Measurements from ENCODE around the gene KCNN2. TPM values are rescaled to one million over a fixed set of nuclear protein-coding genes. Genes with fewer than 3 reads are reported as not detected.

The KCNN2 gene
- total RNA-seq, 1 experiment from 2014 or later: 0.17 TPM

GRCh38 chr5:114367029-114367428 is 5.2 kb downstream of the KCNN2 start:
- TF ChIP-seq CTCF (conservative IDR thresholded peaks at IDR 0.05; ENCODE audit: low read depth, low read length) (no peak), EZH2 (IDR thresholded peaks at IDR 0.05; ENCODE audit: borderline replicate concordance, low read depth, low read length, poor library complexity, severe bottlenecking) (no peak)
- intact Hi-C loops (cut with micrococcal nuclease; ENCODE audit: unreplicated experiment): no loop called here
- Histone ChIP-seq H3K9me3 (ENCODE audit: low read depth, low read length, poor library complexity, severe bottlenecking) (no peaks in the 10 kb centered on the region), H3K36me3 (ENCODE audit: insufficient read depth, low read length, poor library complexity, severe bottlenecking) (no peaks in the 10 kb centered on the region), H3K27ac (ENCODE audit: low read depth, low read length, poor library complexity, severe bottlenecking) (no peak overlapping the region), H3K27me3 (replicated peaks; ENCODE audit: insufficient read depth, low read depth, low read length, poor library complexity) (peaks cover 61% of the 10 kb centered on the region), H3K4me1 (ENCODE audit: insufficient read depth, low read length, poor library complexity, severe bottlenecking) (no peaks in the 10 kb centered on the region), H3K4me3 (ENCODE audit: low read depth, low read length, poor library complexity, severe bottlenecking) (no peak overlapping the region)
- DNase-seq (ENCODE audit: low spot score): no peak
- POLR2A ChIA-PET (ENCODE audit: low non-redundant PET): no interaction called here
- BruUV-seq (replicated peaks): no TSS peak
- CTCF ChIA-PET: no interaction called here

GRCh38 chr5:114369680-114370417 is 8.0 kb downstream of the KCNN2 start:
- peaks cover 33% of the 10 kb centered on the region for H3K27me3 ChIP-seq (replicated peaks; ENCODE audit: insufficient read depth, low read depth, low read length, poor library complexity)
- intact Hi-C loops (cut with micrococcal nuclease; ENCODE audit: unreplicated experiment): no loop called here
- no peak overlapping the region for H3K4me3 ChIP-seq (ENCODE audit: low read depth, low read length, poor library complexity, severe bottlenecking)
- ChIA-PET CTCF (no interaction called here), POLR2A (ENCODE audit: low non-redundant PET) (no interaction called here)
- no peaks in the 10 kb centered on the region for H3K9me3 ChIP-seq (ENCODE audit: low read depth, low read length, poor library complexity, severe bottlenecking)
- no peak for TF ChIP-seq EZH2 (IDR thresholded peaks at IDR 0.05; ENCODE audit: borderline replicate concordance, low read depth, low read length, poor library complexity, severe bottlenecking)
- no peak for TF ChIP-seq CTCF (conservative IDR thresholded peaks at IDR 0.05; ENCODE audit: low read depth, low read length)
- no peaks in the 10 kb centered on the region for H3K4me1 ChIP-seq (ENCODE audit: insufficient read depth, low read length, poor library complexity, severe bottlenecking)
- no peak for DNase-seq (ENCODE audit: low spot score)
- H3K36me3 ChIP-seq (ENCODE audit: insufficient read depth, low read length, poor library complexity, severe bottlenecking): no peaks in the 10 kb centered on the region
- no TSS peak for BruUV-seq (replicated peaks)
- no peak overlapping the region for H3K27ac ChIP-seq (ENCODE audit: low read depth, low read length, poor library complexity, severe bottlenecking)

- ChIA-PET CTCF (no interaction called here), POLR2A (ENCODE audit: low non-redundant PET) (no interaction called here)
- no peak for TF ChIP-seq EZH2 (IDR thresholded peaks at IDR 0.05; ENCODE audit: borderline replicate concordance, low read depth, low read length, poor library complexity, severe bottlenecking)
- no peak for TF ChIP-seq CTCF (conservative IDR thresholded peaks at IDR 0.05; ENCODE audit: low read depth, low read length)
- BruUV-seq (replicated peaks): no TSS peak
- Histone ChIP-seq H3K9me3 (ENCODE audit: low read depth, low read length, poor library complexity, severe bottlenecking) (no peaks in the 10 kb centered on the region), H3K27ac (ENCODE audit: low read depth, low read length, poor library complexity, severe bottlenecking) (no peak overlapping the region), H3K4me3 (ENCODE audit: low read depth, low read length, poor library complexity, severe bottlenecking) (no peak overlapping the region), H3K27me3 (replicated peaks; ENCODE audit: insufficient read depth, low read depth, low read length, poor library complexity) (no peaks in the 10 kb centered on the region), H3K4me1 (ENCODE audit: insufficient read depth, low read length, poor library complexity, severe bottlenecking) (no peaks in the 10 kb centered on the region), H3K36me3 (ENCODE audit: insufficient read depth, low read length, poor library complexity, severe bottlenecking) (no peaks in the 10 kb centered on the region)
- no peak for DNase-seq (ENCODE audit: low spot score)
- intact Hi-C loops (cut with micrococcal nuclease; ENCODE audit: unreplicated experiment): no loop called here
These were observed 15.4 kb downstream of the KCNN2 start for GRCh38 chr5:114377050-114377844.
